Measurements from ENCODE around the gene RERE. TPM values are rescaled to one million over a fixed set of nuclear protein-coding genes. Genes with fewer than 3 reads are reported as not detected.

The RERE gene
- total RNA-seq, 2 experiments from 2014 or later: 73.1 to 211 TPM

DNA sequence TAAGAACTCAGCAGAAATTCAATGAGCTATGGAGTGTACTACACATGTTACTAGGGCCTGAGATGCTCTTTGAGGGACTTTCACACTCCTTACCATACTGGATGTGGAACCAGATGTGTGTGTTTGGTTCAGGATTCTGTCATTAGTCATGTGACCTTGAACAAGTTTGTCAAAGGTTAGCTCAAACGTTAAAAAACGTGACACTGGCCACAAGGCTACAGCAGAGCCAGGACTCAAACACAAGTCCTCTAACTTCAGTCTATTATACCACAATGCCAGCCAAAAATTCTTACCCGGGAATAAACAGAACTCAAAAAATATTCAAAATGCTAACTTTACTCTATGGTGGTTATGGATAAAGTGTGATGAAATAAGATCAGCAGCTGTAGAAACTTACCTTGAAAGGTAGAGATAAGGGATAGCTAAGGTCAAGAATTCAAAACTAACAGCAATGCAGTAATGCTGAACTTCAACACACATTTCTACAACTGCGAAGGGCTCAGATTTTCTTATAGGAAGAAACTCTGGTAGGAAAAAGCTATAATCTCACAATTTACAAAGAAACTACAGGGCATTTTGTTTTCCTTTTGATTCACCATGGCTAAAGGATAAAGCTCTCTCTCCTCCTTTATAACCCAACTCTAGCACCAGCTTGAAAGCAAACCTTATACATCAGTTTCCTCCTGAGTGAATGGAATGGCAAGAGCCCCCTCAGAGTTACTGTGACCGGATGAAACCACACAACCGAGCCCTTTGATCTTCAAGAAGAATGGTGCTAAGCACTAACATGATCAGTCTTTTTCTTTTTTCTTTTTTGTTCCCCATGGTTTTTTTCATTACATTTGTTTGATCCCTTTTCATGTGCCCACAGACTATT is 265.6 kb downstream of the RERE start:
- no peaks in the 10 kb centered on the region for H4K20me1 ChIP-seq (ENCODE audit: insufficient read depth, low read length)
- 0 out of 2 replicates have a peak overlapping the region, but pooled peaks have one; percentile 3 for H3K4me2 ChIP-seq (ENCODE audit: low read length)
- H3K4me3 ChIP-seq (ENCODE audit: low read depth, low read length, poor library complexity, severe bottlenecking): no peak overlapping the region
- H3K9me2 ChIP-seq (ENCODE audit: insufficient read depth, low read length): no peaks in the 10 kb centered on the region
- peaks cover 29% of the 10 kb centered on the region for H3K36me3 ChIP-seq (ENCODE audit: insufficient read depth, low read length)
- POLR2A ChIA-PET: interaction anchor here (0.5 to 1.9 kb wide), 5 partner anchors 10 to 329 kb away, joined by 3 to 11 read pairs (median 4); no protein-coding TSS in a partner anchor
- BruUV-seq (replicated peaks): no TSS peak
- H3K27ac ChIP-seq (ENCODE audit: low read depth, low read length, poor library complexity, severe bottlenecking): no peak overlapping the region
- no peak overlapping the region for H2AFZ ChIP-seq (ENCODE audit: low read length)
- no peaks in the 10 kb centered on the region for H3K9me3 ChIP-seq (ENCODE audit: low read length)
- TF ChIP-seq EZH2phosphoT487 (IDR thresholded peaks at IDR 0.05; ENCODE audit: borderline replicate concordance, low read depth, low read length): no peak
- H3K4me1 ChIP-seq (ENCODE audit: insufficient read depth, low read length, poor library complexity, severe bottlenecking): peaks cover 25% of the 10 kb centered on the region
- intact Hi-C loops (cut with micrococcal nuclease; ENCODE audit: unreplicated experiment): no loop called here
- H3K79me2 ChIP-seq (ENCODE audit: insufficient read depth, low read depth, low read length): no peaks in the 10 kb centered on the region
- CTCF ChIA-PET (ENCODE audit: unreplicated experiment): no interaction called here
- DNase-seq (ENCODE audit: low spot score): peak; percentile 37

DNA sequence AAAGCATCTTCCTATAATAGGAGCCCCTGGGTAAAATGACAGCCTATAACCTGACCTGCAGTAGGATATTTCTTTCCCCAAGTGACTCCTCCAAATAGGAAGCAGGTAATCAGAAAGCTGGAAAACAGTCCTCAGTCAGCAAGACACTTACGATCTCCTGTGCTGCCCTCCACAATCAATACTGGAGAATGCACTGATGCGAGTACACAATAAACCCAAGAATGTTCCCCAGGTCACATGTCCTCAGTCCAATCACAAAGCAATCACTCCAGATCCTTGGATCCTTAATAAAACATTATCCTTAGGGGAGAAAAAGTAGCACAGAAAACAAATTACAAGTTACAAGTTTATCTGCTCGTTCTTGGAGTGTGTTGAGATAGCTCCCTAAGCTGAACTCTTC is 266.4 kb downstream of the RERE start:
- peaks cover 30% of the 10 kb centered on the region for H3K4me1 ChIP-seq (ENCODE audit: insufficient read depth, low read length, poor library complexity, severe bottlenecking)
- no peaks in the 10 kb centered on the region for H3K79me2 ChIP-seq (ENCODE audit: insufficient read depth, low read depth, low read length)
- POLR2A ChIA-PET: interaction anchor here (0.5 to 1.9 kb wide), 5 partner anchors 9 to 330 kb away, joined by 3 to 11 read pairs (median 4); no protein-coding TSS in a partner anchor
- no peaks in the 10 kb centered on the region for H3K9me3 ChIP-seq (ENCODE audit: low read length)
- H2AFZ ChIP-seq (ENCODE audit: low read length): no peak overlapping the region
- CTCF ChIA-PET (ENCODE audit: unreplicated experiment): no interaction called here
- TF ChIP-seq, protein P1, sequence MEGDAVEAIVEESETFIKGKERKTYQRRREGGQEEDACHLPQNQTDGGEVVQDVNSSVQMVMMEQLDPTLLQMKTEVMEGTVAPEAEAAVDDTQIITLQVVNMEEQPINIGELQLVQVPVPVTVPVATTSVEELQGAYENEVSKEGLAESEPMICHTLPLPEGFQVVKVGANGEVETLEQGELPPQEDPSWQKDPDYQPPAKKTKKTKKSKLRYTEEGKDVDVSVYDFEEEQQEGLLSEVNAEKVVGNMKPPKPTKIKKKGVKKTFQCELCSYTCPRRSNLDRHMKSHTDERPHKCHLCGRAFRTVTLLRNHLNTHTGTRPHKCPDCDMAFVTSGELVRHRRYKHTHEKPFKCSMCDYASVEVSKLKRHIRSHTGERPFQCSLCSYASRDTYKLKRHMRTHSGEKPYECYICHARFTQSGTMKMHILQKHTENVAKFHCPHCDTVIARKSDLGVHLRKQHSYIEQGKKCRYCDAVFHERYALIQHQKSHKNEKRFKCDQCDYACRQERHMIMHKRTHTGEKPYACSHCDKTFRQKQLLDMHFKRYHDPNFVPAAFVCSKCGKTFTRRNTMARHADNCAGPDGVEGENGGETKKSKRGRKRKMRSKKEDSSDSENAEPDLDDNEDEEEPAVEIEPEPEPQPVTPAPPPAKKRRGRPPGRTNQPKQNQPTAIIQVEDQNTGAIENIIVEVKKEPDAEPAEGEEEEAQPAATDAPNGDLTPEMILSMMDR (conservative IDR thresholded peaks at IDR 0.05; ENCODE audit: low read length): no peak
- TF ChIP-seq EZH2phosphoT487 (IDR thresholded peaks at IDR 0.05; ENCODE audit: borderline replicate concordance, low read depth, low read length): no peak
- H3K9me2 ChIP-seq (ENCODE audit: insufficient read depth, low read length): no peaks in the 10 kb centered on the region
- H3K4me3 ChIP-seq (ENCODE audit: low read depth, low read length, poor library complexity, severe bottlenecking): no peak overlapping the region
- no peak for DNase-seq (ENCODE audit: low spot score)
- H4K20me1 ChIP-seq (ENCODE audit: insufficient read depth, low read length): no peaks in the 10 kb centered on the region
- peaks cover 24% of the 10 kb centered on the region for H3K36me3 ChIP-seq (ENCODE audit: insufficient read depth, low read length)
- no peak overlapping the region for H3K27ac ChIP-seq (ENCODE audit: low read depth, low read length, poor library complexity, severe bottlenecking)
- intact Hi-C loops (cut with micrococcal nuclease; ENCODE audit: unreplicated experiment): no loop called here
- H3K4me2 ChIP-seq (ENCODE audit: low read length): no peak overlapping the region
- no TSS peak for BruUV-seq (replicated peaks)

DNA sequence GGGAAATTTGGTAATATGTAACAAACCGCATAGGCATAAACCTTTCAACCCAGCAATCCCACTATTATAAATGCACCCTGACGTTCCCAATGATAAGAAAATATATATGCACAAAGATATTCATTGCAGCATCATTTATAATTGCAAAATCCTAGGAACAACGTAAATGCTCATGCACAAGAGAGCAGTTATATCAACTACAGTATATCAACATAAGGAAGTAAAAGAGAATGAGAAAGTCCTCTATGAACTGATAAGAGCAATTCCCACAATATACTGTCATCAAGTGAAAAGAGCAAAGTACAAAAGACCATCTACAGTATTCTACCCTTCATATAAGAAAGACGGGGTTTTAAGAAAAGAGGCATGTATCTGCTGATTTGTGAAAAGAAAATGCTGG is 269.6 kb downstream of the RERE start:
- Histone ChIP-seq H3K9me2 (ENCODE audit: insufficient read depth, low read length) (no peaks in the 10 kb centered on the region), H3K27ac (ENCODE audit: low read depth, low read length, poor library complexity, severe bottlenecking) (no peak overlapping the region), H3K79me2 (ENCODE audit: insufficient read depth, low read depth, low read length) (no peaks in the 10 kb centered on the region), H2AFZ (ENCODE audit: low read length) (no peak overlapping the region), H3K4me3 (ENCODE audit: low read depth, low read length, poor library complexity, severe bottlenecking) (no peak overlapping the region), H4K20me1 (ENCODE audit: insufficient read depth, low read length) (no peaks in the 10 kb centered on the region), H3K9me3 (ENCODE audit: low read length) (peaks cover 23% of the 10 kb centered on the region), H3K4me1 (ENCODE audit: insufficient read depth, low read length, poor library complexity, severe bottlenecking) (peaks cover 30% of the 10 kb centered on the region), H3K4me2 (ENCODE audit: low read length) (no peak overlapping the region), H3K36me3 (ENCODE audit: insufficient read depth, low read length) (peaks cover 28% of the 10 kb centered on the region)
- TF ChIP-seq, protein P1 (conservative IDR thresholded peaks at IDR 0.05; ENCODE audit: low read length): no peak
- ChIA-PET POLR2A (no interaction called here), CTCF (ENCODE audit: unreplicated experiment) (no interaction called here)
- no TSS peak for BruUV-seq (replicated peaks)
- intact Hi-C loops (cut with micrococcal nuclease; ENCODE audit: unreplicated experiment): no loop called here
- no peak for DNase-seq (ENCODE audit: low spot score)

Measured in OCI-LY7 (cell line).